Measurements from ENCODE around the gene GIMAP7.

GRCh38 chr7:150465414-150465813 lies 49.3 kb upstream of the GIMAP7 start:
- TF ChIP-seq POLR2A (IDR thresholded peaks at IDR 0.05): no peak
- TF ChIP-seq CTCF (IDR thresholded peaks at IDR 0.05 in 8 of 11, conservative IDR thresholded peaks at IDR 0.05 in 3 of 11): no peak

Data from spleen (tissue), 7 donors.